HCT116 (cell line): ENCODE data around the gene CD44. TPM values are rescaled to one million over a fixed set of nuclear protein-coding genes. Genes with fewer than 3 reads are reported as not detected.

Experiments
- ATAC-seq: fragments of 200-7000 bp; cut with Tn5 transposase; 2 replicates; pipeline ENCODE4 v1.9.1; 2020; ENCODE audit warnings: mild to moderate bottlenecking, moderate library complexity
- BruUV-seq: library from RNA; stranded (reverse); fragments of 400-500 nt; replicated peaks from 2 replicates; lab custom pipeline; 2021; lab: Mats Ljungman, UMichigan
- CTCF ChIA-PET: fragments of 300-600 bp; sonication (Branson Sonifier 250); formaldehyde crosslinking; loops from one replicate; lab custom pipeline; 2021; ENCODE audit warnings: antibody characterized with exemption; lab: Charles Lee
- POLR2A ChIA-PET: fragments of 300-600, 350-600 bp; sonication (Branson Sonifier 250); formaldehyde crosslinking; loops from one replicate; lab custom pipeline; 2021; ENCODE audit warnings: antibody characterized with exemption; lab: Charles Lee
- RAD21 ChIA-PET, 2 experiments: fragments of 300-600 bp; sonication (Branson Sonifier 250); formaldehyde crosslinking; loops; one replicate each; lab custom pipeline; 2023; ENCODE audit warnings: low total read pairs in 2 of 2; ENCODE audit not compliant: uncharacterized antibody in 2 of 2, unreplicated experiment in 2 of 2, low non-redundant PET in 1 of 2; lab: Charles Lee
- DNase-seq: peaks from one replicate; pipeline ENCODE4 v3.0.0-alpha.2; 2010; ENCODE audit warnings: low read depth, low spot score
- H2AFZ ChIP-seq: fragments of 200-600 bp; shearing (Covaris generic), sonication (generic); 2 replicates; pipeline ENCODE4 v1.6.1; 2017; ENCODE audit warnings: low read depth, mixed run types, mixed read lengths, antibody characterized with exemption, low read length; ENCODE audit not compliant: poor library complexity, severe bottlenecking
- H3K27ac ChIP-seq: 2 replicates; pipeline ENCODE4 v1.5.1; 2012; ENCODE audit warnings: low read depth, low read length
- H3K27me3 ChIP-seq: fragments of 200-600 bp; sonication (generic); 2 replicates; pipeline ENCODE4 v1.6.1; 2016; ENCODE audit warnings: mixed run types, low read length, mixed read lengths; ENCODE audit not compliant: insufficient read depth
- H3K36me3 ChIP-seq, 2 experiments: fragments of 200-500 bp in 1 of 2; fragments of 200-600 bp in 1 of 2; sonication (Bioruptor generic) in 1 of 2; sonication (generic) in 1 of 2; 2 replicates each; pipeline versions ENCODE4 v1.5.1 to v1.6.1; 2014 to 2016; ENCODE audit warnings: low read length in 2 of 2, inconsistent platforms in 1 of 2, mixed read lengths in 1 of 2, mixed run types in 1 of 2; ENCODE audit not compliant: insufficient read depth in 2 of 2, control insufficient read depth in 1 of 2
- H3K4me1 ChIP-seq, 2 experiments: fragments of 200-600 bp in 1 of 2; sonication (generic) in 1 of 2; 2 replicates each; pipeline versions ENCODE4 v1.5.1 to v1.6.1; 2012 to 2017; ENCODE audit warnings: low read length in 2 of 2, inconsistent platforms in 1 of 2, mild to moderate bottlenecking in 1 of 2, mixed read lengths in 1 of 2, mixed run types in 1 of 2, moderate library complexity in 1 of 2; ENCODE audit not compliant: insufficient read depth in 2 of 2, control insufficient read depth in 1 of 2
- H3K4me2 ChIP-seq: fragments of 200-600 bp; sonication (generic); 2 replicates; pipeline ENCODE4 v1.6.1; 2017; ENCODE audit warnings: mixed run types, low read length, mixed read lengths
- H3K4me3 ChIP-seq, 2 experiments: fragments of 200-600 bp in 1 of 2; sonication (generic) in 1 of 2; replicated peaks in 1 of 2; 2 replicates each; pipeline ENCODE4 v1.5.1; 2011 to 2016; ENCODE audit warnings: low read length in 2 of 2, control low read depth in 1 of 2, low read depth in 1 of 2, mild to moderate bottlenecking in 1 of 2, mixed read lengths in 1 of 2, mixed run types in 1 of 2
- H3K79me2 ChIP-seq: fragments of 200-600 bp; sonication (generic); 2 replicates; pipeline ENCODE4 v1.6.1; 2017; ENCODE audit warnings: mild to moderate bottlenecking, mixed run types, low read length, moderate library complexity, mixed read lengths; ENCODE audit not compliant: insufficient read depth
- H3K9ac ChIP-seq: fragments of 200-600 bp; sonication (generic); 2 replicates; pipeline ENCODE4 v1.6.1; 2016; ENCODE audit warnings: low read length, mixed read lengths
- H3K9me2 ChIP-seq: fragments of 200-600 bp; sonication (generic), shearing (Covaris generic); 2 replicates; pipeline ENCODE4 v1.6.1; 2017; ENCODE audit warnings: mixed run types, mild to moderate bottlenecking, moderate library complexity; ENCODE audit not compliant: insufficient read depth
- H3K9me3 ChIP-seq, 2 experiments: fragments of 200-500 bp in 1 of 2; fragments of 200-600 bp in 1 of 2; sonication (Bioruptor generic) in 1 of 2; sonication (generic) in 1 of 2; 2 replicates each; pipeline ENCODE4 v1.6.1; 2014 to 2017; ENCODE audit warnings: low read length in 2 of 2, mixed read lengths in 2 of 2, inconsistent platforms in 1 of 2, low read depth in 1 of 2, mild to moderate bottlenecking in 1 of 2, mixed run types in 1 of 2, moderate library complexity in 1 of 2; ENCODE audit not compliant: control insufficient read depth in 1 of 2, insufficient read depth in 1 of 2
- H4K20me1 ChIP-seq: fragments of 200-600 bp; sonication (generic), shearing (Covaris generic); 2 replicates; pipeline ENCODE4 v1.6.1; 2017; ENCODE audit warnings: mixed run types, mild to moderate bottlenecking, moderate library complexity; ENCODE audit not compliant: insufficient read depth
- ATF3 ChIP-seq: IDR thresholded peaks from 2 replicates; pipeline ENCODE4 v1.6.1; 2012
- CBX3 ChIP-seq: IDR thresholded peaks from 2 replicates; pipeline ENCODE4 v1.6.1; 2012; ENCODE audit warnings: low read depth
- CEBPB ChIP-seq: IDR thresholded peaks from 2 replicates; pipeline ENCODE4 v1.6.1; 2012; ENCODE audit warnings: low read depth
- ELF1 ChIP-seq: IDR thresholded peaks from 2 replicates; pipeline ENCODE4 v1.6.1; 2012; ENCODE audit warnings: low read depth, borderline replicate concordance
- EZH2 ChIP-seq: fragments of 200-600 bp; sonication (generic); IDR thresholded peaks from 2 replicates; pipeline ENCODE4 v1.6.1; 2017; ENCODE audit warnings: antibody characterized with exemption, mixed run types
- EZH2phosphoT487 ChIP-seq: fragments of 200-600 bp; IDR thresholded peaks from 2 replicates; pipeline ENCODE4 v1.6.1; 2018; ENCODE audit warnings: antibody characterized with exemption, borderline replicate concordance
- RAD21 ChIP-seq: IDR thresholded peaks from 2 replicates; pipeline ENCODE4 v1.6.1; 2012; ENCODE audit warnings: low read depth, mild to moderate bottlenecking
- SIN3A ChIP-seq: IDR thresholded peaks from 2 replicates; pipeline ENCODE4 v1.6.1; 2012; ENCODE audit warnings: low read depth
- SP1 ChIP-seq: IDR thresholded peaks from 2 replicates; pipeline ENCODE4 v1.6.1; 2012; ENCODE audit warnings: low read depth
- SRF ChIP-seq: IDR thresholded peaks from 2 replicates; pipeline ENCODE4 v1.6.1; 2012; ENCODE audit warnings: low read depth
- TCF7L2 ChIP-seq: IDR thresholded peaks from 2 replicates; pipeline ENCODE4 v1.7.0; 2011; ENCODE audit warnings: borderline replicate concordance, inconsistent platforms; ENCODE audit not compliant: insufficient read depth, insufficient read length; ENCODE audit errors: extremely low read depth
- YY1 ChIP-seq: IDR thresholded peaks from 2 replicates; pipeline ENCODE4 v1.6.1; 2011; ENCODE audit warnings: low read length, low read depth, moderate library complexity, mild to moderate bottlenecking; ENCODE audit not compliant: insufficient replicate concordance; ENCODE audit errors: extremely low read depth
- ZFX ChIP-seq: fragments of 450-650 bp; IDR thresholded peaks from 2 replicates; pipeline ENCODE4 v1.6.1; 2017
- intact Hi-C: fragments of 100-400 bp; cut with micrococcal nuclease; formaldehyde crosslinking; loops from 2 replicates; pipeline ENCODE4 v1.10.0; 2022
- total RNA-seq: library from RNA; stranded (reverse); gene quantifications from one replicate; pipeline ENCODE4 v1.2.1, GENCODE V29; 2021; ENCODE audit not compliant: unreplicated experiment
- TF ChIP-seq, protein P1 (sequence below): IDR thresholded peaks from 2 replicates; pipeline ENCODE4 v1.6.1; 2011; ENCODE audit warnings: mild to moderate bottlenecking, low read length, moderate library complexity; ENCODE audit not compliant: insufficient replicate concordance; ENCODE audit errors: extremely low read depth

The CD44 gene
- total RNA-seq, 1 experiment from 2014 or later, result 742 TPM

DNA sequence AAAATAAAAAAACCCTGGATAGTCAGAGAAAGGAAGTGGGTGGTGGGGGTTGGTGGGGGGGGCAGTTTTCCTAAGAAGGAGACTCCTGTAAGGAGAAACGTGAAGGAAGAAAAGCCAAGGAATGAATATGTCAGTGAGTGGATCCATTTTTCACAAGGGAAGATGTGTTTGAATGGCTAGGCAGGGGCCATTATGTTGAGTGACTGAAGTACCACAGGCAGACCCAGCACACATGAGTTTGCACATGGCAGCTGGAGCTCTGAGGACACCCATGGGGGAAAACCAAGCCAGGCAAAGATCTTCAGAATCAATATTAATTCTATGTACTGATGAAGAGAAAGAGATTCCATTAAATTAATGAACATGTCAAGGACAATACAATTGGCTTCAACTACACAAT, 67.6 kb downstream of the CD44 start:
- H3K9me3 ChIP-seq, result no peaks in the 10 kb centered on the region
- no TSS peak for BruUV-seq
- POLR2A ChIA-PET, result no interaction called here
- no peak overlapping the region for H3K27ac ChIP-seq
- H3K4me3 ChIP-seq, result no peak overlapping the region
- intact Hi-C loops, result no loop called here
- ATAC-seq, result no peak
- RAD21 ChIA-PET, result no interaction called here
- no peak overlapping the region for H3K9ac ChIP-seq
- H3K79me2 ChIP-seq, result peaks cover 50% of the 10 kb centered on the region; the same call in 1 of the 2 replicates
- peaks cover 54 to 79% of the 10 kb centered on the region in 2 experiments for H3K36me3 ChIP-seq
- H4K20me1 ChIP-seq, result peaks cover 4% of the 10 kb centered on the region; the same call in 1 of the 2 replicates
- no peaks in the 10 kb centered on the region for H3K27me3 ChIP-seq
- CTCF ChIA-PET, result no interaction called here
- TF ChIP-seq EZH2 (no peak), YY1 (no peak), CBX3 (no peak), RAD21 (0 out of 2 replicates have a peak, but pooled peaks have one; percentile 5)
- TF ChIP-seq, all 23 proteins: peak for 1
- no peaks in the 10 kb centered on the region for H3K4me1 ChIP-seq
- H2AFZ ChIP-seq, result no peak overlapping the region
- no peaks in the 10 kb centered on the region for H3K9me2 ChIP-seq
- H3K4me2 ChIP-seq, result no peak overlapping the region
- DNase-seq, result no peak

DNA sequence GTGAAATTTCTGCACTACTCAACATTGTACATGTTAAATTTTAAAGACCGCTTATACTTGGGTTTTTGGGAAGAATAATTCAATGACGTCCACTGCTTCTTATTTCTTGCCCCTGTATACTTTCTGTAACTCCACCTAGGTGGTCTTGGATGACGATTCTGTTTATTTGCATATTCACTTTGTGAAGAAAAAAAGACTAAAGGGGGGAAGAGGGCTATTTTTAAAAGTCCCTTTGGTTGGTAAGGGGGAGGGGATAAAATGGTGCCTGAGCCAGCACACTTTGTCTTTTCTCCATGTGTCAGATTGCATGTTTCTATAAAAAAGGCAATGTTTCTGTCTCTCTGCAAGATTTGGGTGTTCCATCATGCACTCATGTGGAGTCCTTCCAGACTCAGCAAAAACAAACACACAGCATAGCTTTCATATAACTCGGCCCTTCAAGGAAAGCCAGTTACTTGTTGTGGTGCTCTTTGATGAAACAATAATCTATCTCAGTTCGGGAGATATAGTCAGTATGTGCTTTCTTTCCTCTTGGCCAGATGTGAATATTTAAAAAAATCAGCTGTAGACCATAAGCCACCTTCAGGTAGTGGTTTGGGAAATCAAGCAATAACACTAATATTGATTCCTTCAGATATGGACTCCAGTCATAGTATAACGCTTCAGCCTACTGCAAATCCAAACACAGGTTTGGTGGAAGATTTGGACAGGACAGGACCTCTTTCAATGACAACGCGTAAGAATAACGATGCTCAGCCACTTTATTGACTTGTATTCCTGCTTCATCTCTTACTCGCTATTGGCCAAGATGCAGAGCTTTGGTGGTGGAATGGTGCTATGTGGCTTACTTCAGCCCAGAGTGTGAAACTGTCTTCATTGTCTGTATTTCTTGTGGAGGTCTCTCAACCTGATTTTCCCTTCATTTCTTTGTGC, 68.8 kb downstream of the CD44 start:
- ATAC-seq (no peak), DNase-seq (no peak)
- Histone ChIP-seq H3K9ac (no peak overlapping the region), H3K9me3 (no peaks in the 10 kb centered on the region), H3K79me2 (peaks cover 40% of the 10 kb centered on the region; the same call in 1 of the 2 replicates), H3K27ac (no peak overlapping the region), H4K20me1 (peaks cover 4% of the 10 kb centered on the region; the same call in 1 of the 2 replicates), H3K4me1 (0 out of 4 replicates have a peak, but pooled peaks cover 0 to 2% of the 10 kb centered on the region in 2 experiments), H3K4me2 (no peak overlapping the region), H2AFZ (no peak overlapping the region), H3K36me3 (peaks cover 48 to 71% of the 10 kb centered on the region in 2 experiments), H3K4me3 (no peak overlapping the region), H3K27me3 (no peaks in the 10 kb centered on the region), H3K9me2 (no peaks in the 10 kb centered on the region)
- TF ChIP-seq SRF, result no peak
- no peak for TF ChIP-seq ELF1
- no peak for TF ChIP-seq ZFX
- TF ChIP-seq ATF3, result no peak
- TF ChIP-seq RAD21, result no peak
- TF ChIP-seq EZH2phosphoT487, result no peak
- no peak for TF ChIP-seq TCF7L2
- no peak for TF ChIP-seq SIN3A
- TF ChIP-seq, protein P1, sequence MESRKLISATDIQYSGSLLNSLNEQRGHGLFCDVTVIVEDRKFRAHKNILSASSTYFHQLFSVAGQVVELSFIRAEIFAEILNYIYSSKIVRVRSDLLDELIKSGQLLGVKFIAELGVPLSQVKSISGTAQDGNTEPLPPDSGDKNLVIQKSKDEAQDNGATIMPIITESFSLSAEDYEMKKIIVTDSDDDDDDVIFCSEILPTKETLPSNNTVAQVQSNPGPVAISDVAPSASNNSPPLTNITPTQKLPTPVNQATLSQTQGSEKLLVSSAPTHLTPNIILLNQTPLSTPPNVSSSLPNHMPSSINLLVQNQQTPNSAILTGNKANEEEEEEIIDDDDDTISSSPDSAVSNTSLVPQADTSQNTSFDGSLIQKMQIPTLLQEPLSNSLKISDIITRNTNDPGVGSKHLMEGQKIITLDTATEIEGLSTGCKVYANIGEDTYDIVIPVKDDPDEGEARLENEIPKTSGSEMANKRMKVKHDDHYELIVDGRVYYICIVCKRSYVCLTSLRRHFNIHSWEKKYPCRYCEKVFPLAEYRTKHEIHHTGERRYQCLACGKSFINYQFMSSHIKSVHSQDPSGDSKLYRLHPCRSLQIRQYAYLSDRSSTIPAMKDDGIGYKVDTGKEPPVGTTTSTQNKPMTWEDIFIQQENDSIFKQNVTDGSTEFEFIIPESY, result no peak
- no peak for TF ChIP-seq SP1
- TF ChIP-seq CEBPB, result no peak
- ChIA-PET POLR2A (no interaction called here), CTCF (no interaction called here), RAD21 (no interaction called here)
- no TSS peak for BruUV-seq
- intact Hi-C loops, result no loop called here
